HL-60 (cell line): ENCODE data around the gene KCNK16.

Experiments used
- DNase-seq, 2 experiments: peaks; one replicate each; pipeline ENCODE4 v3.0.0-alpha.2; 2010 to 2020; ENCODE audit warnings: low read depth in 1 of 2, low spot score in 1 of 2
- H3K27ac ChIP-seq: fragments of 250-450 bp; sonication (Bioruptor Pico); replicated peaks from 2 replicates; pipeline ENCODE4 v1.5.1; 2020; ENCODE audit warnings: mild to moderate bottlenecking, moderate library complexity
- H3K27me3 ChIP-seq: fragments of 250-450 bp; sonication (Bioruptor Pico); 2 replicates; pipeline ENCODE4 v1.5.1; 2021; ENCODE audit warnings: mild to moderate bottlenecking, moderate library complexity; ENCODE audit not compliant: insufficient read depth, poor library complexity, severe bottlenecking
- H3K4me3 ChIP-seq: replicated peaks from 2 replicates; pipeline ENCODE4 v1.5.1; 2011; ENCODE audit warnings: mild to moderate bottlenecking, control low read depth, low read length; ENCODE audit not compliant: insufficient read depth
- CTCF ChIP-seq: IDR thresholded peaks from one replicate; pipeline ENCODE4 v1.5.1; 2011; ENCODE audit warnings: low read length, control low read depth, inconsistent platforms; ENCODE audit not compliant: insufficient read depth
- GABPA ChIP-seq: IDR thresholded peaks from 2 replicates; pipeline ENCODE4 v1.6.1; 2012; ENCODE audit warnings: low read depth
- POLR2AphosphoS5 ChIP-seq: IDR thresholded peaks from 2 replicates; pipeline ENCODE4 v1.6.1; 2012; ENCODE audit warnings: low read depth
- REST ChIP-seq: IDR thresholded peaks from 2 replicates; pipeline ENCODE4 v1.6.1; 2012; ENCODE audit warnings: low read depth; ENCODE audit not compliant: insufficient replicate concordance
- SPI1 ChIP-seq: IDR thresholded peaks from 2 replicates; pipeline ENCODE4 v1.6.1; 2012; ENCODE audit warnings: low read depth, mild to moderate bottlenecking, borderline replicate concordance
- long read RNA-seq: library from polyadenylated mRNA; unstranded; transcript quantifications from one replicate; pipeline ENCODE4 v2.0.0, GENCODE V29; 2020

The KCNK16 gene
- long read RNA-seq = 0 reads

GRCh38 chr6:39322306-39322850, at the start of gene KCNK16:
TSS of gene KCNK16 (minus strand) at chr6:39322702. CDS start at chr6:39322540, 162 bp downstream.
- H3K4me3 ChIP-seq = no peak within 1 kb of the TSS
- TF ChIP-seq REST (no peak), GABPA (no peak), POLR2AphosphoS5 (no peak), SPI1 (no peak), CTCF (no peak)
- H3K27ac ChIP-seq = no peak within 1 kb of the TSS
- no peak for DNase-seq
- H3K27me3 ChIP-seq = no peaks in the 10 kb centered on the region

GRCh38 chr6:39370390-39370789, 47.9 kb upstream of the KCNK16 start:
- Histone ChIP-seq H3K27me3 (no peaks in the 10 kb centered on the region), H3K27ac (no peak overlapping the region)
- DNase-seq = no peak

More at GRCh38 chr6:39370390-39370789, 47.9 kb upstream of the KCNK16 start:
- no peak overlapping the region for H3K4me3 ChIP-seq
- TF ChIP-seq CTCF (no peak), SPI1 (no peak), GABPA (no peak), POLR2AphosphoS5 (no peak), REST (no peak)
